A549 treated with dexamethasone at 1 μM for 4 hours (cell line): ENCODE data around the gene BDNF. TPM values are rescaled to one million over a fixed set of nuclear protein-coding genes. Genes with fewer than 3 reads are reported as not detected.

ENCODE experiments used
- total RNA-seq: library from RNA; stranded (reverse); fragments of 200-300 nt; extraction: Qiagen RNA extraction; gene quantifications from 5 replicates; pipeline ENCODE4 v1.2.3, GENCODE V29; 2022

Gene BDNF
- 7.8 to 9.5 TPM (median 9.1 TPM) in 5 replicates for total RNA-seq

DNA sequence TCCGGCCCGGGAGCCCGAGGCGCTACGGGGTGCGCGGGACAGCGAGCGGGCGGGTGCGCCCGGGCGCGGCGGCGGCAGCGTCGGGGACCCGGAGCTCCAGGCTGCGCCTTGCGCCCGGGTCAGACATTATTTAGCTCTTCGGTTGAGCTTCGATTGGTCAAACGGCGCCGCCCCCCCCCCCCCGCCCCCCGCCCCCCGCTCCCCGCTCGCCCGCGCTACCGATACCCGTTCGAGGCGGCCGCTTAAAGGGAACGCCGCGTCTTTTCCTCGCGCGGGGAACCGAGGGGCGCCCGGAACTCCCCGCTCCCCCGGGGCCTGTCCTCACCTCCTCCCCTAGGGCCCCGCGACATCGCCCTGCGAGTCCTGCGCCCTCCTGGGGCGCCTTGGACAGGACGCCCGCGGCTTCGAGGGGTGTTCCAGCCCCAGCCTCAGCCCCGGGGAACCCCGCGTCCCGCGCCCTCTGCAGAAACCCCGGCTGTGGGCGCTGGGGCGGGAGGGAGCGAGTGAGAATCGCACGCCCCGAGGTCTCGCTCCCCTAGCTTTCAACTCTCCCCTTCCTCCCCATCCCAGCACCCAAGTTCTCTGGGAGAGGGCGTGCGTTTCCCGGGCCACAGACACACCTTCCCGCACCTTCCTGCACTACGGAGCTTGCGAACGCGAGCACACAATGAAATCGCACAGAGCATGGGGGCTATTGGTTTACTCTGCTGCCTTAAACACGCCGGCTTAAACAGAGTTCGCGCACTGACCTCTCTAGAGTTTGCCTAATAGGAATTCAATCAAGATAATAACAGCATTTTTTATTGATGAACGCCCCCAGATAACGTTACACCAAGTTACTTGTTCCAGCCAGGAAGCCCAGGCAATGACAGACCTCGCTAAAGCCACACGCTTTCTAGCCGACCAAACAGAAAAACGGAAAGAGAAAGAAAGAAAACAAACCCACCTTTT is at the start of gene BDNF:
BDNF (minus strand) TSS at position 105 of the 951 bp plus-strand sequence. CDS start 41,891 bp downstream, outside the sequence.

Other genes starting within 250 kb of the BDNF start
- gene LGR4, start 227.7 kb downstream of the BDNF start, total RNA-seq, result 31.5 to 55.3 TPM (median 43.9 TPM) in 5 replicates
- gene LIN7C, start 193.7 kb downstream of the BDNF start, total RNA-seq, result 6.3 to 8.6 TPM (median 7.3 TPM) in 5 replicates